Stimulated activated effector memory CD8-positive, alpha-beta T cell treated with anti-CD3 and anti-CD28 coated beads, Interleukin-12 subunit alpha, Interleukin-12 subunit beta, amount 100 ng/mL, for 72 hours (primary cell): Measurements from ENCODE around the gene RGS11.
A peak's percentile ranks its signal among the peaks of the same experiment; 100 is the strongest.

ENCODE experiments used
- ATAC-seq: fragments of 150-1000 bp; cut with Tn5 transposase; 2 replicates; pipeline ENCODE4 v1.10.0; 2021
- DNase-seq, 2 donors: peaks; one replicate each; pipeline ENCODE4 v3.0.0; 2021 to 2022; ENCODE audit warnings: low spot score in 2 of 2
- H3K27ac Mint-ChIP-seq: one replicate; pipeline ENCODE4 v1.8.0; 2022; ENCODE audit warnings: mild to moderate bottlenecking, mixed read lengths
- H3K36me3 Mint-ChIP-seq: one replicate; pipeline ENCODE4 v1.8.0; 2022; ENCODE audit warnings: mild to moderate bottlenecking, mixed read lengths
- H3K4me1 Mint-ChIP-seq: one replicate; pipeline ENCODE4 v1.8.0; 2022; ENCODE audit warnings: mixed read lengths
- H3K4me3 Mint-ChIP-seq: one replicate; pipeline ENCODE4 v1.8.0; 2022; ENCODE audit warnings: mild to moderate bottlenecking, mixed read lengths
- H3K9me3 Mint-ChIP-seq: one replicate; pipeline ENCODE4 v1.8.0; 2022; ENCODE audit warnings: mixed read lengths

Gene RGS11

DNA sequence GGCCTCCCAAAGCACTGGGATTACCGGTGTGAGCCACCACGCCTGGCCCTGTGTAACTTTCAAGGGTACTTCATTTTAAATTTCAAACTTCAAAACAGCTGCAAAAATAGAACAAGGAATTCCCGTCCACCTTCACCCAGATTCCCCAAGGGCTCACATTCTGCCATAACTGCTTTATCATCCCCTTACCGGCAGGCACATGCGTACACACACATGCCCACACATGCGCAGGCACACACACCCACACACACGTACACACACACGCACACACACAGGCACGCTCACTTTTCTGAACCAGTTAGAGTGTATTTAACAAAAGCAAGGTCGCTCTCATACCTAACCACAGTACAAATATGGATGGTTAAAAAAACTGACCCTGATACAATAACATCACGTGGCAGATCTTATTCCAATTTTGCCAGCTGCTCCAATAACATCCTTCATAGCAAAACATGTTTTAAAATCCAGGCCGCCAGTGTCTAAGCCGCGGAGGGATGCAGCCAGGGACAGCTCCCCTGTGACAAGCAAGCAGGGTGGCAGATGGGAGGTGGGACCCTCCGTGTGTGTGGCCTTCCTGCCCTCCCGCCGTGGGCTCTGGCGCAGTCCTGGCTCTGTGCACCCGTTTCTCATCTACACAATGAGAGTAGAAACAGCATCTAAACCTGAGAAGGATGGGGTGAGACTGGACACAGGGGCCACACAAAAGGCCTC is 30.3 kb upstream of the RGS11 start:
- peaks cover 42% of the 10 kb centered on the region for H3K4me1 Mint-ChIP-seq
- H3K36me3 Mint-ChIP-seq, result peaks cover 60% of the 10 kb centered on the region
- DNase-seq (no peak), ATAC-seq (no peak)
- no peaks in the 10 kb centered on the region for H3K9me3 Mint-ChIP-seq
- H3K27ac Mint-ChIP-seq, result peak overlapping the region; percentile 78
- H3K4me3 Mint-ChIP-seq, result no peak overlapping the region

DNA sequence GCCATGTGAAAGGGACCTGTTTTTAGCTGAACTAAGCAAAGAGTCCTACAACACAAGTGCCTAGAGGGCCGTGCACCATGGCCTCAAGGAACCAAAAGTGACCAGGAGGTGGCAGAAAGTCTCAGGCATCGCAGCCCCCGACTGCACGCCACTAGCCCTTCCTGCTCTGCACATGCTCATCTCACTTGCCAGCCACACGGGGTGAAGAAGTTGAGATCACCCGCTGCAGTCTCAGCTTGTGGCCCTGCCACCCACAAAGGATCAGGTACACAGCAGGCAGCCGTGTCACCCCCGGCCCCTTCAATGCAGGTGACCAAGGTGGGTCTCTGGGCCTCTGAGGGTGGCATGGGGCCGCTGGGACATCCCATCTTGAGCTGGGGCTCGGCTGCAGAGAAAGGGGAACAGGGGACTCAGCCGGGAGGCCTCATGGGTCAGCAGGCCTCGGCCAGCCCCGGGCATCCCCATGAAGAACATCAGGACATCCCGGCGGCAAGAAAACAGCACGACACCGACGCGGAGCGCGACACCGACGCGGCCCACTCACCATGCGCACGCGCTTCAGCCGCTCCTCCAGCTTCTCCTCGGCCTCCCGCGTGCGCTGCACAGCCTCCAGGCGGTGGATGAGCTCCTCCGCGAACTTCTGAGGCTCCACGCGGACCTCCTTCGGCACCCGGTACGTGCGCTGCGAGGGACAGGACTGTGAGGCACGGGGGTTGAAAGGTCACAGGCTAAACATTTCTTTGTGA is 28.2 kb upstream of the RGS11 start:
- Mint-ChIP-seq H3K9me3 (no peaks in the 10 kb centered on the region), H3K4me1 (peaks cover 31% of the 10 kb centered on the region), H3K4me3 (no peak overlapping the region), H3K36me3 (peaks cover 43% of the 10 kb centered on the region), H3K27ac (no peak overlapping the region)
- DNase-seq (no peak), ATAC-seq (no peak)

DNA sequence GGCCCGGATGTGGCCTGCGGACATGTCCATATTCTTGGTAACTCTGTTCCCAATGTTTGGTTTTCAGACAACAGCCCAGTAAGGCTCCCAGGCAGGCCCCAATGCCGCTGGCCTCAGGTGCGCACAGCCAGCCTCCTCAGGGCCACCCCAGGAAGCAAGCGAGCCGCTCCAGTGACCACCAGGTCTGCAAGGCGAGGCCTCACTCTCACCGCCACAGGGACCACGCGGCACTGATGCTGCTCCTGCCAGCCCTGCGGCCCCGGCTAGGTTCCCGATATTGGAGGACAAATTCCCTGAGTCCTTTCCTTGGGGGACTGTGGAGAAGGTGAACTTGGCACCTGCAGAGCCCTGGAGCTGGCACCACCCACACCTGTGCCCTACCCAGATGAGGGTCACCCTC is 26.2 kb upstream of the RGS11 start:
- H3K4me3 Mint-ChIP-seq, result no peak overlapping the region
- no peak overlapping the region for H3K27ac Mint-ChIP-seq
- ATAC-seq (no peak), DNase-seq (no peak)
- H3K9me3 Mint-ChIP-seq, result no peaks in the 10 kb centered on the region
- peaks cover 11% of the 10 kb centered on the region for H3K4me1 Mint-ChIP-seq
- peaks cover 48% of the 10 kb centered on the region for H3K36me3 Mint-ChIP-seq

DNA sequence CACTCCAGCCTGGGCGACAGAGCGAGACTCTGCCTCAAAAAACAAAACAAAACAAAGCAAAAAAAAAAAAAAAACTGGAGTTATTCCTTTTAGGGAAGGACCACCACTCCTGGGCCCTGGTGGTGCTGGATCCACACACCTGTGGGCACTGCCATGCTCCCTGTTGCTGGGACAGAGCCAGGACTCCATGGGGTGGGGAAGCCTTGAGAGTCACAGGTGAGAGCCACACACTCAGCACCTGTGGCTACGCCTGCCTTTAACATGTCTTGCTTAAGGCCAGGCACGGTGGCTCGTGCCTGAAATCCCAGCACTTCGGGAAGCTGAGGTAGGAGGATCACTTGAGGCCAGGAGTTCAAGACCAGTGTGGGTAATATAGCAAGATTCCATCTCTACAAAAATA is 25.5 kb upstream of the RGS11 start:
- DNase-seq, result no peak
- H3K36me3 Mint-ChIP-seq, result peaks cover 44% of the 10 kb centered on the region
- H3K4me3 Mint-ChIP-seq, result no peak overlapping the region
- H3K4me1 Mint-ChIP-seq, result peaks cover 4% of the 10 kb centered on the region
- no peak for ATAC-seq
- no peak overlapping the region for H3K27ac Mint-ChIP-seq
- no peaks in the 10 kb centered on the region for H3K9me3 Mint-ChIP-seq

DNA sequence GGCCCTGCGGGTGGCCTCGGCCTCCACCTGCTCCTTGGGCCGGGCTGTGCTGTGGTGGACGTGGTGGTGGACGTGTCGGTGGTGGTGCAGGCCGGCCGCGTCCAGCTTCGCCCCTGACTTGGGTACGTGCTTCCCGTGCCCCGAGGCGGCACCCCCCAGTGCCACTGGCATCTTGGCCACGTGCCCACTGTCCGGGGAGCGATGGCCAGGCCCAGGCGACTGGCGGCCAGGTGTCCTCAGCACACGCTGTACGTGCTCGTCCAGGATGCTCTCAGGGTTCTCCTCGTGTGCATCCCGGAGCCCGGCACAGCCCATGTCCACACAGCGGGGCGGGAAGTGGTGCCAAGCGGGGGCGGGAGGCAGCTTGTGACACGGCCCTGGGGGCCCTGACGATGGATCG is 22.1 kb upstream of the RGS11 start:
- H3K4me1 Mint-ChIP-seq, result no peaks in the 10 kb centered on the region
- ATAC-seq, result no peak
- peaks cover 37% of the 10 kb centered on the region for H3K36me3 Mint-ChIP-seq
- DNase-seq, result no peak
- H3K27ac Mint-ChIP-seq, result no peak overlapping the region
- H3K9me3 Mint-ChIP-seq, result no peaks in the 10 kb centered on the region
- H3K4me3 Mint-ChIP-seq, result no peak overlapping the region

DNA sequence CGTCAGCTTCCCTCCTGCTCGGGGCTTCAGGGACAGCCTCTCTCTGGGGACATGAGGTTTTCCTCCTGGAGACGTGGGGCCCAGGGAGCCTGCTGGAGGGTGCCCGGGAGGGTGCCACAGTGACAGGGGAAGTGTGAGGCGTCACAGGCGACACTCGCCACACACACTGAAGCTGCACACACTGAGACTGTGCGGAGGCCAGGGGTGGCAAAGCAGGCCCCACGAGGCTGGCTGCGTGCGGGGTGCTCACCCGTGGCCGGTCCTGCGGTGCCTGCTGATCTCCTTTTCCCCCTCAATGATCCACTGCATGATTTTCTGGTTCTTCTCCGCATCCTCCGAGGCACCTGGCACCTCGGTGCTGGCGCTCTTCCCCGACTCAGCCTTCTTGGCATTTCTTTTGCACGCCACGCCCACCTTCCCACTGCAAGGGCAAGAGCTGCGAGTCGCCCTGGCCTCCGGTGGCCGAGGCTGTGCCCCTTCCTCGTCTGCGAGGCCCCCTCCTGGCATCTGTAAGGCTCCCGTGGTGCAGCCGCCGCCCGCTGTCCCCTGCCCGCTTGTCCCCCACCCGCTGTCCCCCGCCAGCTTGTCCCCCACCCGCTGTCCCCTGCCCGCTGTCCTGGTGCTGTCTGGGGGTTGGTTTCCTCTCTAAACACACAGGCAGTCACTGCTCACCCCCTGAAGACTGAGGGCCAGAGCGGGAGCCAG is 21.2 kb upstream of the RGS11 start:
- Mint-ChIP-seq H3K9me3 (no peaks in the 10 kb centered on the region), H3K4me3 (no peak overlapping the region), H3K27ac (no peak overlapping the region), H3K36me3 (peaks cover 42% of the 10 kb centered on the region), H3K4me1 (no peaks in the 10 kb centered on the region)
- no peak for DNase-seq
- no peak for ATAC-seq

DNA sequence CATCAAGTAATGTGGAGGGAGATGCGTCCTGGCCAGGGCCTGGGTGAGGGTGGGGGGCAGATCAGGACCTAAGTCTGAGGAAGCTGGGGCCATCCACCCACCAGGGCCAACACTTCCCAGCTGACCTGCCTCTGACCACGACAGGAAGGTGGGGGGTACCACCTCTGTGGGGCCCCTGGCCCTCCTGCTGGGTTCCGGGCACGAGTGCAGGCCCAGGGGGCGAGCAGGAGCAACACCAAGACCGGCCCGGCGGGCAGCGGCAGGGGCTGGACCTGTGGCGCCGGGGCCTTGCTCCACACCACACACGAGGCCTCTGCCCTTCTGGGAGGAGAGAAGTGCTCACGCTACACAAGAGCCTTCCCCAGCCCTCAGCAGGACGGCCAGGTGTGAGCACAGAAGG is 20.5 kb upstream of the RGS11 start:
- H3K4me3 Mint-ChIP-seq, result no peak overlapping the region
- ATAC-seq (no peak), DNase-seq (no peak)
- no peak overlapping the region for H3K27ac Mint-ChIP-seq
- H3K36me3 Mint-ChIP-seq, result peaks cover 42% of the 10 kb centered on the region
- no peaks in the 10 kb centered on the region for H3K4me1 Mint-ChIP-seq
- no peaks in the 10 kb centered on the region for H3K9me3 Mint-ChIP-seq

DNA sequence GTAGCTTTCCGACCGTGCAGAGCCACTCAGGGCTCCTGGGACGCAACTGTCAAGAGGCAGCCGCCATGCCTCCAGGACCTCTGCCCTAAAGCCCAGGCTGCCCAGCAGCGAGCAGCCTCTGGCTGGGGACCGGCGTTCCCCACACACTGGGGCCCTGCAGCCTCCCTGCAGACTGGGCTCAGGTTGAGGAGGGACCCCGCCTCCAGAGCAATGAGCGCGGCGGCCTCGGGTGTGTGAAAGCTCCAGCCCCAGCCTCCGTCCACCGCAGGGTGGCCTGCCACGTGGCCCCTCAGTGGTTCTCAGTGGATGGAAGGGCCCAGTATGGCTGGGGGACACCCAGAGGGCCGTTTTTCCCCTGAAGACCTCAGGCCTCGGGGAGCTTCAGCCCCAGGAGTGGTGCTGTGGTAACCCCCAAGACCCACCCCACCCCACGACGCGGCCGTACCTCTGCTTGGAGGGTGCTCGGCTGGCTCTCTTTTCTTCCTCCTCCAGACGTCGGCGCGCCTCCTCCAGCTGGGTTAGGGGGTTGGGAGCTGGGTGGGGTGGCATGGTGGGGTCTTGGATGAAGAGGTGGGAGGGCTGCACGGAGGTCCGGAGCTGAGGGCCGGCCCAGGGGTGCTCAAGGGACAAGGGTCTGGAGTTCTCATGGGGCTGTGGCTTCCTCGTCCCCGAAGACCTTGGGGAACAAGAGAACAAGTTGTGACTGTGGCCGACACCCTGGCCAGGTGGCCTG is 17.5 kb upstream of the RGS11 start:
- Mint-ChIP-seq H3K4me1 (no peaks in the 10 kb centered on the region), H3K4me3 (no peak overlapping the region), H3K36me3 (peaks cover 45% of the 10 kb centered on the region), H3K27ac (no peak overlapping the region), H3K9me3 (no peaks in the 10 kb centered on the region)
- no peak for DNase-seq
- ATAC-seq, result no peak

DNA sequence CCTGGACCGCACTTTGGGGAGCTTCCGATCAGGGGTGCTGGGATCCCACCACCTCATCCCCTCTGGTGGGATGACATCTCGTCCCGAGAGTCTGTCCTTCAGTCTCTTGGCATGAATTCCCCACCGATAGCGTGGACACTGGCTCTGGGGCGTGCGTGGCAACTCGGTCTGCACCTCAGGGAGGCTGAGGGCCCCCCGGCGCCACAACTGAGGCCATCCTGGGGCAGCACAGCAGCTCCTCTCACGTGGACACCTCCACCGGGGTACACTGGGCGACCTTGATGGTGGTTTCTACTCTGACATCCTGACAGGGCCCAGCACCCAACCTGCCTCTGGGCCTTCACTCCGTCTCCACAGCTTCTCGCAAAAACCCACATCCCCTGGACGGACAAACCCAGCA is 15.8 kb upstream of the RGS11 start:
- H3K36me3 Mint-ChIP-seq, result peaks cover 51% of the 10 kb centered on the region
- no peaks in the 10 kb centered on the region for H3K9me3 Mint-ChIP-seq
- no peaks in the 10 kb centered on the region for H3K4me1 Mint-ChIP-seq
- ATAC-seq (no peak), DNase-seq (no peak)
- no peak overlapping the region for H3K4me3 Mint-ChIP-seq
- no peak overlapping the region for H3K27ac Mint-ChIP-seq

DNA sequence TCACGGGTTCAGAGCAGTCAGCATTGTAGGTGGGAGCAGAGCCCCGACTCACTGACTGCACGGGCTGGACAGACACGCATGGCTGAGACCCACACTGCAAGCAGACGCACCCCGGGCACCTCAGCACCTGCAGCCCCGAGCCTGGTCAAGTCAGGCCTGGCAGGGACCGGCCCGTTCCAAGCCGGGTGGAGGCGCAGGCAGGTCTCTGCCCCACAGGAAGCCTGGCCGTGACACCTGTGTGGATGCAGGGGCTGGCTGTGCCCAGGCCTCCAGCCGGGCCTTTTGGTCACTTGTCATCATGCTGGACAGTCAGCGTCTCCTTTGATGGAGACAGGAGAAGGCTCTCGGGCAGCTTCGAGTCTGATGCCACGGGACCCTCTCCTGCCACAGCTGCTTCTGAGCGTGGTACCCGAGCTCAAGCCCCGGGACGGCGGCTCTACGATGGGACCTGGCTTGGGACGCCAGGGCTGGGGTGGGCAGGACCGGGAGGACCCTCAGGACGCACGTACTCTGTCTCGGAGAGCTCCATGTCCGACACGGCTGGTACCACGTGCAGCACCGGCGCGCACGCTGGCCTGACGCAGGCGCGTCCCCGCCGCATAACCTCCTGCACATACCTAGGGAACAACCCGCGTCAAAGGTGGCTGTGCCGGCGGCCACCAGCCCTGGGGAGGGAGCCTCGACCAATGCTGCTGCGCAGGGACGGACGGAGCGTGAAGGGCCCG is 15.1 kb upstream of the RGS11 start:
- no peaks in the 10 kb centered on the region for H3K9me3 Mint-ChIP-seq
- no peak overlapping the region for H3K27ac Mint-ChIP-seq
- no peak for DNase-seq
- no peak for ATAC-seq
- H3K4me3 Mint-ChIP-seq, result no peak overlapping the region
- H3K4me1 Mint-ChIP-seq, result no peaks in the 10 kb centered on the region
- H3K36me3 Mint-ChIP-seq, result peaks cover 51% of the 10 kb centered on the region

DNA sequence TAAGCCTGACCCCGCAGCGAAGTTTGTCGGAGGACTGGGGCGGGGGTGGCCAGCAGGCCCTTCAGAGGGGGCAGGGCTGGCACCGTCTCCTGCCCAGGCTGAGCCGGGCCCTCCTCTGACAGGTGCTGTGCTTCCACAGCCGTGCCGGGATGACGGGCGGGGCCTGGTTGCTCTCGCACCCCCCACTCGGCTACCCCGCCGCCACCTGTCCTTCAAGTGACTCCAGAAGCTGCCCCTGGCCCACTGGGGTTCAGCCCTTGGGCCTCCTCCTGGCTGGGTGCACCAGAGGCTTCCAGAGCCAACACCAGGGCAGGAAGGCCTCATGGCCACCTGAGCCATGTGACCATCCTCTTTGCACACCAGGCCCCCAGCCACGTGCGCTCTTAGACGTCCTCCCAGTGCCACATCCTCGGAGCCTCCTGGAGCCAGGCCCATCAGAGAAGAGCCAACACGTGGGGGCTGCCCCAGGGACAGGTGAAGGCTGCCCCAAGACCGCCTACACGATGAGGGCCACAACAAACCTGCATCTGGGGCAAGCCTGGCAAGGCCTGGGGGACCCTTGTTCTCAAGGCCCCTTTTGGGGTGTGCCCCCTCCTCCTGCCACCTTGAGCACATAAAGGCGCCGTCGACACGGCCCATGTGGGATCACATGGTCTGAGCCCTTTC is 14.4 kb upstream of the RGS11 start:
- H3K27ac Mint-ChIP-seq, result no peak overlapping the region
- no peak for DNase-seq
- ATAC-seq, result no peak
- peaks cover 48% of the 10 kb centered on the region for H3K36me3 Mint-ChIP-seq
- no peaks in the 10 kb centered on the region for H3K4me1 Mint-ChIP-seq
- no peaks in the 10 kb centered on the region for H3K9me3 Mint-ChIP-seq
- no peak overlapping the region for H3K4me3 Mint-ChIP-seq

DNA sequence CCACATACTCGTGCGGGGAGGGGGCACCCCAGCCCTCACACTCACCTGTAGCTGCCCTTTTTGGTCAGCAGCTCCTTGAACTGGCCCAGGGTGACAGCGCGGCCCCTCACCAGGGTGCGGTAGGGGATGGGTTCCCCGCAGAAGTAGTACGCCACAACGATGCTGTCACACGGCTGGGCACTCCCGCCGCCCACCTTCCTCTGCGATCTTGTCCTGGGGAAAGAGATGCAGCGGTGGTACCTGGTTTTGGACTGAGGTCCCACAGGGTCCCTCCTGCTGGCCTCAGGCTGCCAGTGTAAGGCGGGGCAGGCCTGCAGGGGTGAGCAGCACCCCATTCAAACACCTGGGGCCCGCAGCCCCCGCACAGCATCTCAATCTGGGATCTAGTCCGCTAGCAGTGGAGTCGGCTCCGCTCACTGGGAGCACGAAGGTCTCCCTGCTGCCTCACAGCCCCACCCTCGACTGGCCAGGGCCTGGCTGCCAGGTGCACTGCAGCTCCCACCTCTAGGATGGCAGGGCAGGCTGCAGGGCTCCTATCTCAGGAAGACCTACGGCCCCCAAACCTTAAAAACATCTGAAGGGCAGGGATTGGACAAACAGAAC is 13.8 kb upstream of the RGS11 start:
- Mint-ChIP-seq H3K27ac (no peak overlapping the region), H3K9me3 (no peaks in the 10 kb centered on the region), H3K4me1 (no peaks in the 10 kb centered on the region), H3K4me3 (no peak overlapping the region), H3K36me3 (peaks cover 44% of the 10 kb centered on the region)
- ATAC-seq (no peak), DNase-seq (no peak)

DNA sequence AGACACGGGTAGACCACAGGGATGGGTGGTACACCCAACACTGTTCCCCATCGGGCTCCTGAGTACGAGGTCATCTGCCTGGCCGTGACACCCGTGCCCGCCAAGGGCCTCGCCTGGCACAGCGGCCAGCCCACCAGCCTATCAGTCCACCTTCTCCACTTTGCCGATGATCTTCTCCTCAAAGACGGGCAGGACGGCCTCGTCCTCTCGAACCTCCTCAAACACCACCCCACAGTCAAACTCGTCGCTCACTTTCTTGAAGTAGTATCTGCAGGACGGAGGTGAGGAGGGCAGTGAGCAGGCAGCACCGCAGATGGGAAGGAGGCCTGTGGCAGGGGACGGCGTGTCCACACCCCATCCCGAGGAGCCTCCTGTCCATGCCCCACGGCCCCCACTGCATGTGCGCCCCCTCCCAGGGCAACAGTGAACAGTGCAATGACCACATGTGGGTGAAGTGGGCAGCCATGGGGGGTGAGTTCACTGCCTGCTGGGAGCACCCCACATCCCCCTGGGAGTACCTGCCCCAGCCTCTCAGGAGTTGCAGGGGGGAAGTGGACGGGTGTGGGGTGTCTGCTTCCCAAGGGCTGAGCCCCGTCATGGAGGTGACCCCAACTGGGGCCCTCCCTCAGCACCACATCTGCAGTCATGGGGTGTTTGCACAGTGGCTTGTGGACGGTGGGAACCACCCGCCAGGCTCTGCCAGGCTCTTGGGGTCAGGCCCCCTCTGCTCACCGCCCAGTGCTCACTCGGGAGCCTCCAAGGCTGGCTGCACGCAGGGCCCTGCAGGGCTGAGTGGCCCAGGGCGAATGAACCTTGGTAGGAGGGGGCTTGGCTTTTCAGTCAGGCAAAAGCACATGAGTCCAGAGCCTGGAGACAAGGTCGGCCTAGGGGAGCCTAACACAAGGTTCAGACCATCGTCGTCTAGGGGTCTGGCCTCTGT is 12.5 kb upstream of the RGS11 start:
- peaks cover 32% of the 10 kb centered on the region for H3K36me3 Mint-ChIP-seq

More for the DNA sequence above, 12.5 kb upstream of the RGS11 start:
- Mint-ChIP-seq H3K4me3 (no peak overlapping the region), H3K9me3 (no peaks in the 10 kb centered on the region), H3K27ac (no peak overlapping the region), H3K4me1 (no peaks in the 10 kb centered on the region)
- no peak for DNase-seq
- ATAC-seq, result no peak
